ENCODE measurements around the gene MAP3K20. TPM values are rescaled to one million over a fixed set of nuclear protein-coding genes. Genes with fewer than 3 reads are reported as not detected.

MAP3K20 gene
- total and polyA plus RNA-seq, 2 of the 8 experiments (the other 6 are each of a cell fraction or from before 2014, with no cell fraction given): 3.1 to 11.1 TPM

- TF ChIP-seq E2F6 (IDR thresholded peaks at IDR 0.05): no peak
- no peak for TF ChIP-seq SP1 (IDR thresholded peaks at IDR 0.05; ENCODE audit: low read depth, low read length)
- TF ChIP-seq ASH2L (IDR thresholded peaks at IDR 0.05; ENCODE audit: low read length): no peak
- TF ChIP-seq NRF1 (IDR thresholded peaks at IDR 0.05; ENCODE audit: low read depth, low read length): no peak
Observed at GRCh38 chr2:173199294-173199693, 123.6 kb downstream of the MAP3K20 start (continued).

Measured in H1 (cell line).